T-helper 17 cell (primary cell): ENCODE data around the gene SEC22C. TPM values are rescaled to one million over a fixed set of nuclear protein-coding genes. Genes with fewer than 3 reads are reported as not detected.
A peak's percentile ranks its signal among the peaks of the same experiment; 100 is the strongest.
"Not testable (repeated sequence)": the region's sequence is repeated elsewhere in the genome, so short reads cannot be mapped to it uniquely, and the experiment has no call there.

Experiments used
- ATAC-seq: fragments of 150-1000 bp; cut with Tn5 transposase; 2 replicates; pipeline ENCODE4 v1.10.0; 2021; ENCODE audit warnings: mild to moderate bottlenecking, moderate library complexity
- DNase-seq, 3 donors: peaks; one replicate each; pipeline versions ENCODE4 v3.0.0 to v3.0.0-alpha.2; 2020 to 2021
- H3K9me3 ChIP-seq: one replicate; pipeline ENCODE4 v1.7.0; 2013; ENCODE audit warnings: low read length, mild to moderate bottlenecking; ENCODE audit not compliant: control insufficient read depth, poor library complexity, severe bottlenecking
- H3K27ac Mint-ChIP-seq: one replicate; pipeline ENCODE4 v1.8.0; 2022; ENCODE audit warnings: mild to moderate bottlenecking, moderate library complexity, mixed read lengths
- H3K27me3 Mint-ChIP-seq: one replicate; pipeline ENCODE4 v1.8.0; 2022; ENCODE audit warnings: mixed read lengths
- H3K36me3 Mint-ChIP-seq: one replicate; pipeline ENCODE4 v1.8.0; 2022; ENCODE audit warnings: low read depth, mixed read lengths
- H3K4me1 Mint-ChIP-seq: one replicate; pipeline ENCODE4 v1.8.0; 2022; ENCODE audit warnings: mild to moderate bottlenecking, mixed read lengths
- H3K4me3 Mint-ChIP-seq: one replicate; pipeline ENCODE4 v1.8.0; 2022; ENCODE audit warnings: mild to moderate bottlenecking, moderate library complexity, mixed read lengths
- total RNA-seq, 4 donors: library from RNA in 2 of 4; stranded (reverse) in 2 of 4; gene quantifications; one replicate each; pipeline ENCODE4 v1.2.3 and lab custom pipeline; 2022 to 2026

Gene SEC22C
- total RNA-seq, 2 donors from 2014 or later: 83.2 to 84.5 TPM

GRCh38 chr3:42595682-42596081 lies 13.9 kb upstream of the SEC22C start:
- peaks cover 2% of the 10 kb centered on the region for H3K36me3 Mint-ChIP-seq
- DNase-seq (no peak), ATAC-seq (no peak)
- H3K27me3 Mint-ChIP-seq: no peaks in the 10 kb centered on the region
- peak overlapping the region; percentile 69 for H3K27ac Mint-ChIP-seq
- peak overlapping the region; percentile 41 for H3K4me3 Mint-ChIP-seq
- H3K4me1 Mint-ChIP-seq: peaks cover 28% of the 10 kb centered on the region
- no peaks in the 10 kb centered on the region for H3K9me3 ChIP-seq

- no peak overlapping the region for H3K27ac Mint-ChIP-seq
- H3K9me3 ChIP-seq: no peaks in the 10 kb centered on the region
- no peak for ATAC-seq
- H3K4me1 Mint-ChIP-seq: peaks cover 20% of the 10 kb centered on the region
- peaks cover 2% of the 10 kb centered on the region for H3K36me3 Mint-ChIP-seq
- DNase-seq: no peak
- no peak overlapping the region for H3K4me3 Mint-ChIP-seq
- H3K27me3 Mint-ChIP-seq: no peaks in the 10 kb centered on the region
These were observed 11.9 kb upstream of the SEC22C start for GRCh38 chr3:42593635-42594034.

- Mint-ChIP-seq H3K27me3 (no peaks in the 10 kb centered on the region), H3K36me3 (peaks cover 2% of the 10 kb centered on the region), H3K4me3 (peak overlapping the region; percentile 94), H3K27ac (peak overlapping the region; percentile 91), H3K4me1 (peaks cover 24% of the 10 kb centered on the region)
- DNase-seq (no peak), ATAC-seq (no peak)
- H3K9me3 ChIP-seq: no peaks in the 10 kb centered on the region
These were observed 10.0 kb upstream of the SEC22C start for GRCh38 chr3:42591811-42592210.

- ATAC-seq (peak; percentile 29), DNase-seq (no peak)
- H3K36me3 Mint-ChIP-seq: peaks cover 2% of the 10 kb centered on the region
- H3K9me3 ChIP-seq: no peaks in the 10 kb centered on the region
- H3K4me3 Mint-ChIP-seq: peak overlapping the region; percentile 94
- peaks cover 28% of the 10 kb centered on the region for H3K4me1 Mint-ChIP-seq
- no peaks in the 10 kb centered on the region for H3K27me3 Mint-ChIP-seq
- H3K27ac Mint-ChIP-seq: peak overlapping the region; percentile 91
These were observed 9.4 kb upstream of the SEC22C start for GRCh38 chr3:42590989-42591756.

- no peaks in the 10 kb centered on the region for H3K9me3 ChIP-seq
- no peaks in the 10 kb centered on the region for H3K27me3 Mint-ChIP-seq
- peak overlapping the region; percentile 94 for H3K4me3 Mint-ChIP-seq
- peak overlapping the region; percentile 91 for H3K27ac Mint-ChIP-seq
- DNase-seq: no peak
- ATAC-seq: no peak
- peaks cover 9% of the 10 kb centered on the region for H3K36me3 Mint-ChIP-seq
- H3K4me1 Mint-ChIP-seq: peaks cover 34% of the 10 kb centered on the region
These were observed 7.8 kb upstream of the SEC22C start for GRCh38 chr3:42589382-42590109.

GRCh38 chr3:42588625-42589024 lies 6.9 kb upstream of the SEC22C start:
- DNase-seq (no peak), ATAC-seq (no peak)
- Mint-ChIP-seq H3K27ac (no peak overlapping the region), H3K4me1 (peaks cover 29% of the 10 kb centered on the region), H3K4me3 (peak overlapping the region; percentile 65), H3K27me3 (no peaks in the 10 kb centered on the region), H3K36me3 (peaks cover 8% of the 10 kb centered on the region)
- no peaks in the 10 kb centered on the region for H3K9me3 ChIP-seq

GRCh38 chr3:42582474-42583070 lies 805 bp upstream of the SEC22C start:
- peak overlapping the region; percentile 100 for H3K27ac Mint-ChIP-seq
- no peak for ATAC-seq
- H3K9me3 ChIP-seq: no peaks in the 10 kb centered on the region
- peaks cover 51% of the 10 kb centered on the region for H3K4me1 Mint-ChIP-seq
- H3K27me3 Mint-ChIP-seq: no peaks in the 10 kb centered on the region
- no peak for DNase-seq
- peak overlapping the region; percentile 95 for H3K4me3 Mint-ChIP-seq
- peaks cover 6% of the 10 kb centered on the region for H3K36me3 Mint-ChIP-seq

- no peak for DNase-seq
- no peaks in the 10 kb centered on the region for H3K9me3 ChIP-seq
- Mint-ChIP-seq H3K36me3 (peaks cover 6% of the 10 kb centered on the region), H3K4me3 (peak overlapping the region; percentile 95), H3K4me1 (peaks cover 49% of the 10 kb centered on the region), H3K27me3 (no peaks in the 10 kb centered on the region), H3K27ac (peak overlapping the region; percentile 100)
- ATAC-seq: no peak
These were observed 413 bp downstream of the SEC22C start for GRCh38 chr3:42581400-42581708.

GRCh38 chr3:42579346-42579745 lies 2.4 kb downstream of the SEC22C start:
- ATAC-seq, DNase-seq, H3K27me3 Mint-ChIP-seq, H3K9me3 ChIP-seq, H3K4me3 Mint-ChIP-seq, H3K36me3 Mint-ChIP-seq: not testable (repeated sequence)
- H3K27ac Mint-ChIP-seq: peak overlapping the region; percentile 100
- peaks cover 42% of the 10 kb centered on the region for H3K4me1 Mint-ChIP-seq

GRCh38 chr3:42578054-42578453 lies 3.7 kb downstream of the SEC22C start:
- Mint-ChIP-seq H3K27ac (no peak overlapping the region), H3K27me3 (no peaks in the 10 kb centered on the region), H3K4me1 (peaks cover 38% of the 10 kb centered on the region), H3K36me3 (peaks cover 5% of the 10 kb centered on the region), H3K4me3 (no peak overlapping the region)
- DNase-seq (no peak), ATAC-seq (no peak)
- peaks cover 4% of the 10 kb centered on the region for H3K9me3 ChIP-seq

- no peak for DNase-seq
- H3K27me3 Mint-ChIP-seq: no peaks in the 10 kb centered on the region
- H3K27ac Mint-ChIP-seq: no peak overlapping the region
- peaks cover 4% of the 10 kb centered on the region for H3K9me3 ChIP-seq
- peaks cover 28% of the 10 kb centered on the region for H3K4me1 Mint-ChIP-seq
- H3K36me3 Mint-ChIP-seq: peaks cover 5% of the 10 kb centered on the region
- H3K4me3 Mint-ChIP-seq: no peak overlapping the region
- ATAC-seq: no peak
These were observed 6.5 kb downstream of the SEC22C start for GRCh38 chr3:42575137-42575741.

GRCh38 chr3:42572278-42572677 lies 9.5 kb downstream of the SEC22C start:
- Mint-ChIP-seq H3K4me1 (peaks cover 28% of the 10 kb centered on the region), H3K4me3 (no peak overlapping the region), H3K27me3 (no peaks in the 10 kb centered on the region), H3K27ac (peak overlapping the region; percentile 61), H3K36me3 (peaks cover 5% of the 10 kb centered on the region)
- peaks cover 4% of the 10 kb centered on the region for H3K9me3 ChIP-seq
- DNase-seq: no peak
- ATAC-seq: peak; percentile 79

- no peaks in the 10 kb centered on the region for H3K9me3 ChIP-seq
- Mint-ChIP-seq H3K4me1 (peaks cover 25% of the 10 kb centered on the region), H3K4me3 (no peak overlapping the region), H3K27me3 (no peaks in the 10 kb centered on the region), H3K27ac (peak overlapping the region; percentile 84), H3K36me3 (peaks cover 5% of the 10 kb centered on the region)
- ATAC-seq (no peak), DNase-seq (no peak)
These were observed 12.1 kb downstream of the SEC22C start for GRCh38 chr3:42569593-42570142.
